Renal cortex interstitium (tissue), 11 donors: ENCODE measurements around the gene PLA2G2C. TPM values are rescaled to one million over a fixed set of nuclear protein-coding genes. Genes with fewer than 3 reads are reported as not detected.

ENCODE experiments used
- DNase-seq, 11 donors: peaks; one replicate each; pipeline ENCODE4 v3.0.0-alpha.2; 2013; ENCODE audit warnings: low read depth in 9 of 11, low spot score in 4 of 11; ENCODE audit errors: extremely low read depth in 1 of 11
- polyA plus RNA-seq, 3 donors: library from polyadenylated mRNA; unstranded; fragments of 120-200 nt; gene quantifications; one replicate each; pipeline ENCODE4 v1.2.1, GENCODE V29; 2013; ENCODE audit not compliant: insufficient read length in 3 of 3

The PLA2G2C gene
- polyA plus RNA-seq, 3 donors: 0.11 to 0.33 TPM; not detected in 1

GRCh38 chr1:20211511-20211931, 25.2 kb upstream of the PLA2G2C start:
- no peak for DNase-seq

GRCh38 chr1:20210736-20211460, 24.6 kb upstream of the PLA2G2C start:
- no peak for DNase-seq

GRCh38 chr1:20209471-20209870, 23.2 kb upstream of the PLA2G2C start:
- DNase-seq: no peak

GRCh38 chr1:20207546-20207945, 21.2 kb upstream of the PLA2G2C start:
- DNase-seq: no peak

GRCh38 chr1:20202166-20202565, 15.8 kb upstream of the PLA2G2C start:
- DNase-seq: no peak

- DNase-seq: no peak
These were observed 14.6 kb upstream of the PLA2G2C start for GRCh38 chr1:20200966-20201365.

- no peak for DNase-seq
These were observed 13.5 kb upstream of the PLA2G2C start for GRCh38 chr1:20199840-20200239.

- no peak for DNase-seq
These were observed 13.1 kb upstream of the PLA2G2C start for GRCh38 chr1:20199403-20199802.

GRCh38 chr1:20198918-20199317, 12.6 kb upstream of the PLA2G2C start:
- DNase-seq: no peak

- DNase-seq: no peak
These were observed 12.0 kb upstream of the PLA2G2C start for GRCh38 chr1:20198296-20198695.

- DNase-seq: no peak
These were observed 11.0 kb upstream of the PLA2G2C start for GRCh38 chr1:20197329-20197791.

GRCh38 chr1:20195462-20195780, 9.1 kb upstream of the PLA2G2C start:
- DNase-seq: no peak

GRCh38 chr1:20194757-20195461, 8.6 kb upstream of the PLA2G2C start:
- peak in 1 of 11 donors; percentile 28 for DNase-seq

GRCh38 chr1:20194224-20194623, 7.9 kb upstream of the PLA2G2C start:
- DNase-seq: no peak

- DNase-seq: no peak
These were observed 6.6 kb upstream of the PLA2G2C start for GRCh38 chr1:20192871-20193411.

- no peak for DNase-seq
These were observed 6.0 kb upstream of the PLA2G2C start for GRCh38 chr1:20192364-20192763.

- no peak for DNase-seq
These were observed 5.0 kb upstream of the PLA2G2C start for GRCh38 chr1:20191266-20191825.

- no peak for DNase-seq
These were observed 4.2 kb upstream of the PLA2G2C start for GRCh38 chr1:20190256-20191160.

- DNase-seq: no peak
These were observed 3.3 kb upstream of the PLA2G2C start for GRCh38 chr1:20189664-20190063.
